OCI-LY3 (cell line): ENCODE data around the gene NR2C2.

Experiments used
- EZH2phosphoT487 ChIP-seq: fragments of 200-600 bp; shearing (Covaris generic); IDR thresholded peaks from 2 replicates; pipeline ENCODE4 v1.6.1; 2018; ENCODE audit warnings: antibody characterized with exemption, mixed run types, low read depth
- TF ChIP-seq, protein P1 (sequence below): fragments of 200-600, 300-600 bp; sonication (generic); IDR thresholded peaks from 2 replicates; pipeline ENCODE4 v1.5.1; 2014; ENCODE audit warnings: antibody characterized with exemption, low read length, low read depth

DNA sequence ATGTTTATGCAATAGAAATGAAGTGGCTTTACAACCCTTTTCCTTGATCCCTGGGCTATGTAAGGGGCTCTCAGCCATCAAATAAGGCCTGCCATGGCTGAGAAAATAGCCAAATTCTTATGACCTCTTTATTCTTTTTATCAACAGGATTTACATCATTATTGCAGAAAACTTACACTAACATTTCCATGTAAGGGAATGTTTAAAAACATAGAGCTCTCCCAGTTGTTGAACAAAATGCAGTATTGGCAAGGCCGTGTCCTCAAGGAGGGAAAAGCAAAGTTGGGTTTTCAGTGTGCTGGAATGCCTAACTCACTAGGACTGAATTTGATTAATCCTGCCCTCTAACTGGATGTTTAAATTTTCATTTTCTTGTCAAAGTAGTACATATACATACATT, 22.3 kb downstream of the NR2C2 start:
- TF ChIP-seq, protein P1, sequence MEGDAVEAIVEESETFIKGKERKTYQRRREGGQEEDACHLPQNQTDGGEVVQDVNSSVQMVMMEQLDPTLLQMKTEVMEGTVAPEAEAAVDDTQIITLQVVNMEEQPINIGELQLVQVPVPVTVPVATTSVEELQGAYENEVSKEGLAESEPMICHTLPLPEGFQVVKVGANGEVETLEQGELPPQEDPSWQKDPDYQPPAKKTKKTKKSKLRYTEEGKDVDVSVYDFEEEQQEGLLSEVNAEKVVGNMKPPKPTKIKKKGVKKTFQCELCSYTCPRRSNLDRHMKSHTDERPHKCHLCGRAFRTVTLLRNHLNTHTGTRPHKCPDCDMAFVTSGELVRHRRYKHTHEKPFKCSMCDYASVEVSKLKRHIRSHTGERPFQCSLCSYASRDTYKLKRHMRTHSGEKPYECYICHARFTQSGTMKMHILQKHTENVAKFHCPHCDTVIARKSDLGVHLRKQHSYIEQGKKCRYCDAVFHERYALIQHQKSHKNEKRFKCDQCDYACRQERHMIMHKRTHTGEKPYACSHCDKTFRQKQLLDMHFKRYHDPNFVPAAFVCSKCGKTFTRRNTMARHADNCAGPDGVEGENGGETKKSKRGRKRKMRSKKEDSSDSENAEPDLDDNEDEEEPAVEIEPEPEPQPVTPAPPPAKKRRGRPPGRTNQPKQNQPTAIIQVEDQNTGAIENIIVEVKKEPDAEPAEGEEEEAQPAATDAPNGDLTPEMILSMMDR = no peak
- no peak for TF ChIP-seq EZH2phosphoT487
